IgD-negative memory B cell (primary cell): ENCODE measurements around the gene YIPF3. TPM values are rescaled to one million over a fixed set of nuclear protein-coding genes. Genes with fewer than 3 reads are reported as not detected.
A peak's percentile ranks its signal among the peaks of the same experiment; 100 is the strongest.

Source experiments
- H3K27ac Mint-ChIP-seq, 3 donors: one replicate each; pipeline ENCODE4 v1.8.0; 2020 to 2022; ENCODE audit warnings: mild to moderate bottlenecking in 3 of 3, mixed read lengths in 3 of 3, moderate library complexity in 1 of 3
- H3K27me3 Mint-ChIP-seq: one replicate; pipeline ENCODE4 v1.8.0; 2021; ENCODE audit warnings: mixed read lengths
- H3K36me3 Mint-ChIP-seq: one replicate; pipeline ENCODE4 v1.8.0; 2020; ENCODE audit warnings: mild to moderate bottlenecking, mixed read lengths
- H3K4me1 Mint-ChIP-seq, 3 donors: one replicate each; pipeline ENCODE4 v1.8.0; 2020 to 2022; ENCODE audit warnings: mixed read lengths in 3 of 3, mild to moderate bottlenecking in 1 of 3
- H3K4me3 Mint-ChIP-seq, 4 donors: one replicate each; pipeline ENCODE4 v1.8.0; 2020 to 2022; ENCODE audit warnings: mild to moderate bottlenecking in 4 of 4, mixed read lengths in 4 of 4, moderate library complexity in 3 of 4
- H3K9me3 Mint-ChIP-seq, 3 donors: one replicate each; pipeline ENCODE4 v1.8.0; 2020 to 2021; ENCODE audit warnings: mixed read lengths in 3 of 3, mild to moderate bottlenecking in 1 of 3
- polyA plus RNA-seq: library from polyadenylated mRNA; unstranded; fragments of 300-500 nt; fragmentation: Illumina TruSeq; gene quantifications from one replicate; pipeline ENCODE4 v1.2.3, GENCODE V29; 2021

YIPF3 gene
- polyA plus RNA-seq, 1 donor from 2014 or later: 87.2 TPM

DNA sequence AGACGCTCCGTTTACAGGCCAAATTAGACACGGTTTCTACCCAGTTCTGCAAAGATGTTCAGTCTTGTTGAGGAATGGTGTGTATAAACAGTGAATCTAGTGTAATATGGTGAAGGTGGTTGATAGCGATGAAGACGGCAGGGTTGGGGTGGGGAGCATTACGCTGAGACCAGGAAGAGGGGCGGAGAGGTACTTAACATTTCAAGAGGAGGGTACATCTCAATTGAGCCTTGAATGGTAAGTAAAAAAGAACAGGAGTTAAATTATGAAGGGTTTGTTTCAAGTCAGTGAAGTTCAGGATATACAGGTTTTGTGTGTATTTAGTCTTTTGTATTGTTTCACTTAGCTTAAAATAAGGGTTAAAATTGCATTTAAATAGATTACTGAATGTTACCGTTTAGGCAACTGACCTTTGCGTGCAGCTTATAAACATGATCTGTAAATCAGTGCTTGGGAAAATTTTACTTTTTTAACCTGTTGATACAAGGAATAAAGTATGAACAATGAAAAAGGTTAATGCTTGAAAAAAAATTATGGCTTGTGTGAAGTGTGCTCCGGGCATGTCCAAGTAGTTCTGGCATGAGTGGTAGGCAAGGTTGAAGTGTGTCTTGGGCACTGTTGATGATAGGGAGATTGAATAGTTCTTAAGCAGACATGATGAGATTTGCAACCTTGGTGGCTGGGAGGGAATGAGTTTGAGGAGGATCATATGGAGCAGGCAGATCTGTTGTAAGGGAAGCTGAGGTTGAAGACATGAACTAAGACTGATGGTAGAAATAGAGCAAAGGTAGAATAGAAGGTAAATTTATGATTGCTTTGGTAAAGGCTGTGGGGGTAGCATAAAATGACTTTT is 1.0 kb upstream of the YIPF3 start:
- H3K36me3 Mint-ChIP-seq: peaks cover 6% of the 10 kb centered on the region
- H3K27ac Mint-ChIP-seq: no peak overlapping the region
- H3K9me3 Mint-ChIP-seq: no peaks in the 10 kb centered on the region
- H3K4me1 Mint-ChIP-seq: peaks cover 6 to 24% (median 23%) of the 10 kb centered on the region in 3 donors
- H3K4me3 Mint-ChIP-seq: no peak overlapping the region
- H3K27me3 Mint-ChIP-seq: no peaks in the 10 kb centered on the region

DNA sequence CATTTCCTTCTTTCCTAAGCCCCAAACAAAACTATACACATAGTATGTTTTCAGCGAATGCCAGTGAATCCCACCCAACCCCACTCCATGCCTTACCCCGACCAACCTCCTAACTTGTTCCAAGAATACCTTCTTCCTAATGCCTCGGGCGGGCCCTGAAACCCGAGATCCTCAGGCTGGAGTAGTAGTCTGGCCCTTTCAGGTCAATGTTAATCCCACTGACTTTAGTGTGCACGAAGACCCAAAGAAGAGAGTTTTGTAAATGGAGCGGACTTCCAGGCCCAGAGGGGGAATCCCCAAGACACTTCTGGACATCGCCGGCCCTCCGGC is 394 bp downstream of the YIPF3 start:
- H3K4me3 Mint-ChIP-seq: no peak overlapping the region
- H3K27me3 Mint-ChIP-seq: no peaks in the 10 kb centered on the region
- H3K9me3 Mint-ChIP-seq: no peaks in the 10 kb centered on the region
- no peak overlapping the region for H3K27ac Mint-ChIP-seq
- peaks cover 10 to 29% (median 26%) of the 10 kb centered on the region in 3 donors for H3K4me1 Mint-ChIP-seq
- peaks cover 6% of the 10 kb centered on the region for H3K36me3 Mint-ChIP-seq

DNA sequence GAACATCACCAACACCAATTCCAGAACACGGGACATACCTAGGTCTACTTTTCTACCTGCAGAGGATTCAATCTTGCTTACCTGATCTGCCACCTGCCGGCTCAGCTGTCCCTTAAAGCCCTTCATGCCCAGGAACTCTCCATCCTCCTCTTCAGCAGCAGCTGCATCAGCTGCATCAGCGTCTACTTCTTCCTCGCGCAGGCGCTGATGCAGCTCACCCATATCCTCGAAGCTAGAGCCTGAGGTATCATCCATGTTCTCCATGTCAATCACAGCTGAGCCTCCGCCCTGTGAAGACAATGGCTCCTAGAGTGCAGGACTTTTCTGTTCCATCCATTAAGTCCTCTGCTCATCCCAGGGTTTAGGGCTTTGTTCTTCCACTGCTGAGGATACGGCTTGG is 918 bp downstream of the YIPF3 start:
- Mint-ChIP-seq H3K4me1 (peaks cover 10 to 29% (median 26%) of the 10 kb centered on the region in 3 donors), H3K4me3 (no peak overlapping the region), H3K36me3 (peaks cover 6% of the 10 kb centered on the region), H3K27ac (no peak overlapping the region), H3K9me3 (no peaks in the 10 kb centered on the region), H3K27me3 (no peaks in the 10 kb centered on the region)

DNA sequence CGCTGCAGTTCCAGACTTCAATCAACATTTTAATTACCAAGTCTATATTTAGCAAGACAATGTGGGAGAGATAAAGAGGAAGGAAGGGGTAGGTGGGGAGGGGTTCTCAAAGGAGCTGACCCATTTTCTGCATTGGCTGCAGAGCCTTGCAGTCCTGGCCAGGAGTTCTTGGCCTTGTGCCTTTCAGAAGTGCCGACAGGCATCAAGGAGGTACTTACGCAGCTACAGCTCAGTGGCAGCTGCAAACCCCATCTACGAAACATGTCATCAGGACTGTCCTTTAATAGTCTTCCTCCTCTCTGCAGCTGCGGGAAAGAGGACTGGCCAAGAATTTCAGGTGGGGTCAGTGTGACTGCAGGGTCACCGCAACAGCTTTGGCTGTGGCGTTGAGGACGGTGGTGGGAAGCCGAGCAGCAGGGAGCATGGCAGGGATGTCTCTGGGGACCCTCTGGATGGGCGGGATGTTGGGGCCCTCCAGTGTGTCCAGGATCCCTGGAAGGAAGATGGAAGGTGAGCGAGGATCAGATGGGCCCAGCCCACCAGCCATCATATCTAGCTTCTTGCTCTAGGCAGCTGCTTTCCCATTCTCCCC is 4.8 kb downstream of the YIPF3 start:
- H3K4me3 Mint-ChIP-seq: peak overlapping the region in 1 of 4 donors; percentile 81
- peaks cover 17 to 38% (median 31%) of the 10 kb centered on the region in 3 donors for H3K4me1 Mint-ChIP-seq
- peaks cover 13% of the 10 kb centered on the region for H3K27me3 Mint-ChIP-seq
- H3K36me3 Mint-ChIP-seq: peaks cover 6% of the 10 kb centered on the region
- H3K27ac Mint-ChIP-seq: peak overlapping the region in 1 of 3 donors; percentile 52
- H3K9me3 Mint-ChIP-seq: peaks cover 0 to 2% (median 0%) of the 10 kb centered on the region in 3 donors

DNA sequence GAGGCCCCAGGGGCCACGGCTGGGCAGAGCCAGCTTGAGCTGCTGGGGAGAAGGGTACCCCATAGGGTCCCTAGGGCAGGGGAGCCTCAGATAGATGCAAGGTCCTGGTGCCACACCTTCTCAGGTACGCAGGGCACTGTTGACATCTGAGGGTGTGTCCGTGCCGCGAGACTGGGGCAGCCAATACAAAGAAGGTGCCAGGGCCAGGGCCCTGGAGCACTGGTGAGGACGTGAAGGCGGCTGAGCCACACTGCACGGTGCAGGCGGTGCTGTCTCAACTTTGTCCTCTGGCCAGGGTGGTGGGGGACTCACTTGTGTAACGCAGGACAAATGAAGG is 5.9 kb downstream of the YIPF3 start:
- Mint-ChIP-seq H3K4me1 (peaks cover 11 to 34% (median 27%) of the 10 kb centered on the region in 3 donors), H3K36me3 (peaks cover 4% of the 10 kb centered on the region), H3K27ac (peak overlapping the region in 1 of 3 donors; percentile 63), H3K27me3 (peaks cover 13% of the 10 kb centered on the region), H3K4me3 (peak overlapping the region; percentile 63 to 92 (median 84)), H3K9me3 (peaks cover 0 to 2% (median 0%) of the 10 kb centered on the region in 3 donors)

DNA sequence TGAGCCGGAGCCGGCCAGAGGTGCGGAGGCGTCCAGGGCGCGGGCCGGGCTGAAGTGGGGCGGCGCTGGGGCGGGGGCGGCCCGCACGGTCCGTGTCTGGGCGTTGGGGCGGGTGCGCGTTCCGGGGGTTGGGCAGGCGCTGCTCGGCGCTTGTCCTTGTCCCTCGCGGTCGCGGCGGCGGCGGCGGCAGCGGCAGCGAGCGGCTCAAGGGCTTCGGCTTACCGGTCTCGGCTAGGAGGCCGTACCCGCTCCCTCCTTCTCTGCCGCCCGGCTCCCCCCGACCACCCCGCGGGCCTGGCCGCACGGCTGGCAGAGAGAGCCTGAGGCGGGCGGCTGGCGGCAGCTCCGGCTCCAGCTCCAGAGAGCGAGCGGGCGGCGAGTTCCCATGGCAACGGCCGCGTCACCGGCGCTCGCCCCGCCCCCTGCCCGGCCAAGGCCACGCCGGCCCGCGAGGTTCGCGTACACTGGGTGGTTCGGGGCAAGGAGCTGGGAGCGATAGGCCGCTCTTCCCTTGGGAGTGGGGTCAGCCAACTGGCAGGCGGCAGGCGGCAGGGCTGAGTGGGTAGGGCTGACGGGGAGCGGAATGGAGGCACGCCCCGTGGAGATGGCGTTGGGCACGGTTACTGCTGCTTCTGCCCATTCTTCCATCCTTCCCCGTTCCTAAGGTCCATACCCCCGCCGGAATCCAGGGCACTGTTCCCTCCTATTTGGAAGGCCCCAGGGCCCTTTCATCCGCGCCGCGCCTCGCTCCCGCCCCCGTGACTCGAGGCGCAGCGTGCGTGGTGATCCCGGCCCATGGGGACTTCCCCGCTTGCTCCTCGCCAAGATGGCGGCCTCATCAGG is 6.5 kb downstream of the YIPF3 start, which contains the start of gene LRRC73:
Gene LRRC73, minus strand, starts transcription at position 363 of the 843 bp plus-strand sequence. CDS start 561 bp downstream, outside the sequence.
- H3K36me3 Mint-ChIP-seq: peaks cover 2% of the 10 kb centered on the region
- H3K4me3 Mint-ChIP-seq: peak within 1 kb of the TSS; percentile 81 to 92 (median 89)
- peaks cover 11 to 28% (median 21%) of the 10 kb centered on the region in 3 donors for H3K4me1 Mint-ChIP-seq
- peak within 1 kb of the TSS in 1 of 3 donors; percentile 63 for H3K27ac Mint-ChIP-seq
- H3K9me3 Mint-ChIP-seq: peaks cover 0 to 2% (median 0%) of the 10 kb centered on the region in 3 donors
- H3K27me3 Mint-ChIP-seq: peaks cover 13% of the 10 kb centered on the region

DNA sequence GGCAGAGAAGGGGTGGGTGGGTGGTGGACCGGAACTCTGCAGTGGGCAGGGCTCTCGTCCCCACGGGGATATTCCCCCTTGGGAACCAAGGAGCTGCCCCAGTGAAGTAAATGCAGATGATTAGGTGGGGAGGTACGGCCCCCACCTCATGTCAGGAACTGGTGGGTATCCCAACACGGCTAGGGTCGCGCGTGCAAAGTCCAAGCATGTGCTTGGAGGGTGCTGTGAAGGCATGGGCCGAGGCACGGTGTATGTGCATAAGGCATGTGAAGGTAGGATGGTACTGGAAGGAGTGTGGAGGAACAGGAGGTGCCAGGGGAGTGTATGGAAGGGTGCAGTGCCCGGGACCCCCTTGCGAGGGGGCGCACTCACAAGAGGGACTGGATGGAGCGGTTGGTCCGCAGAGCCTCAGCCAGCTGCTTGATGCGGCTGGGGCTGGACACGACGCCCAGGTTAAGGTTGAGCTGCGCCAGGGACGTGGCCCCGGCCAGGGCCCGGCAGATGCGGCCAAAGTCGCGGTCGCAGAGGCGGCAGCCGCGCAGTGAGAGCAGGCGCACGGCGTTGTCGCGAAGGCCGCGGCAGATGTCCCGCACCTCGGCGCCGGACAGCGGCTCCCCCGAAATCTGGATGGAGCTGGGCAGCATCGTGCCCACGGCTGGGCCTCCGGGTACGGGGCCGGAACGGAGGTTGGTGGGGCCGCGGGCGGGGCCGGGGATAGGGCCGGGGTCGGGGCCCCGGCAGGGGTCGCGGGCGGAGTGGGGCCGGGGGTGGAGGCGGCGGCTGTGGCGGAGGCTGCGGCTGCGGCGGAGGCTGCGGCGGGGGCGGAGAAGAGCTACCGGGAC is 7.4 kb downstream of the YIPF3 start:
- Mint-ChIP-seq H3K4me3 (peak overlapping the region; percentile 48 to 92 (median 89)), H3K27me3 (peaks cover 13% of the 10 kb centered on the region), H3K4me1 (peaks cover 11 to 21% (median 15%) of the 10 kb centered on the region in 3 donors), H3K36me3 (no peaks in the 10 kb centered on the region), H3K9me3 (peaks cover 0 to 2% (median 0%) of the 10 kb centered on the region in 3 donors), H3K27ac (peak overlapping the region in 2 of 3 donors; percentile 5 to 76)

DNA sequence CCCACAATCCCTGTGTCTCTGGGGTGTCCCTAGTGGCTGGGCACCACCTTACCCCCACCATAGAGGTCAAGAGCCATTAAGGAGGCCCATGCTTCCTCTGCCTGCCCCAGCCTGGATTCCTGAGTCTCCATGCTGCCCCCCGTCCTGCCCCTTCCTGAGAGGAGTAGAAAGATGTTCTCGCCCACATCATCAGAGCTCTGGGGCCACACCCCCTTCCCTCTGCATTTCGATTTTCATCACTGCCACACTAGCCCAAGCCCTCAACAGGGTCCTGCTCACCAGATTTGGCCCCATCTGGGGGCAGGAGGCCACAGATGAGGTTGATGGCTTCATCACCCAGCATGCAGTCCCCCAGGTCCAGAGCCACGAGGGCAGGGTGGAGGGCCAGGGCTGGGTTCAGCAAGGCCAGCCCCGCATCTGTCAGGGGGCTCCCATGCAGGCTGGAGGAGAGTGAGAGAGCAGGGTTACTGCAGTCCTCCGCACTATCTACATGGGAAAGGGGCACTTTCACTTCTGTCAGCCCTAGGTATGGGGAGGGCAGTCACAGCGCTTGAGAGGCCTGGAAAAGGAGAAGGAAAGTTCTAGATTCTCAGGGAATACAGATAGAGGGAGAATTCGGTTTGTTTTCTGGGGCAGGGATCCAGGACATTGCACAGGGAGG is 8.1 kb downstream of the YIPF3 start:
- Mint-ChIP-seq H3K4me3 (peak overlapping the region; percentile 48 to 92 (median 89)), H3K27me3 (peaks cover 13% of the 10 kb centered on the region), H3K4me1 (peaks cover 11 to 18% (median 11%) of the 10 kb centered on the region in 3 donors), H3K9me3 (peaks cover 0 to 2% (median 0%) of the 10 kb centered on the region in 3 donors), H3K36me3 (no peaks in the 10 kb centered on the region), H3K27ac (peak overlapping the region in 2 of 3 donors; percentile 5 to 76)

DNA sequence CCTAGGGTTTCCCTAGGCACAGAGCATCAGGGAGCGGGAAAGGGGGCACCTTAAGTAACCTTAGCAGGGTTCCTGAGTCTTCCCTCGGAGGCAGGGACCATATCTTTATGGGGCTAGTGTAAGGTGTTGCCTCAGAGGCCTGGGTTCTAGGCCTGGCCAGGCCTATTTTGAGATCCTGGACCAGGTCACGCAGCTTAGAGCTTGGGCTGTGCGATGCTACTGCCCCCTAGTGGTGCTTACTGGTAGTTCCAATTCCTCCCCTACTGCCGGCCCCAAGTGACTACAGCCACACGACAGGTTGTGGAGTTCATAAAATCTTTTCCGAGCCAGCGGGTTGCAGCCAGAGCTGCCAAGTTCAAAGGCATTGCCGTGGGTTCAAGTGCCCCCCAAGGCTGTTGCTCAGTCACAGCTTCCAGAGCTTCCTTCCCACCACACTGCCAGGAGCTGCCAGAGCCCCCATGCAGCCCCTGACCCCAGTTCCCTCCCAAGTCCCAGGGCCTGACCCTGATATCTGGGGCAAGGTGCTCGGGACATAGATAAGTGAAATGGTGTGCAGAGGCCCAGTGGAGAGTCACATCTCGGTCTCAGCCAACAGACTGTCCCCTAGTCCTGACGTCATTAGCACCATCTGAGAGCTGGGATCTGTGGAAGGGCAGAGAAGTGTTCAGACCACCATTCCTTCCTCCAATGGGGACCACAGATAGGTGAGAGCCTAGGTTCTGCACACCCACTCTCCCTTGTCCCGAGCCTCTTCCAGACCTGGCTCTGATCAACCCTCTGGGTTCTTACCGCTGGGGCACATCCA is 9.9 kb downstream of the YIPF3 start:
- peak overlapping the region in 1 of 3 donors; percentile 77 for H3K27ac Mint-ChIP-seq
- peaks cover 0 to 2% (median 0%) of the 10 kb centered on the region in 3 donors for H3K9me3 Mint-ChIP-seq
- H3K36me3 Mint-ChIP-seq: no peaks in the 10 kb centered on the region
- H3K27me3 Mint-ChIP-seq: peaks cover 13% of the 10 kb centered on the region
- peaks cover 9 to 15% (median 11%) of the 10 kb centered on the region in 3 donors for H3K4me1 Mint-ChIP-seq
- peak overlapping the region in 1 of 4 donors; percentile 73 for H3K4me3 Mint-ChIP-seq

DNA sequence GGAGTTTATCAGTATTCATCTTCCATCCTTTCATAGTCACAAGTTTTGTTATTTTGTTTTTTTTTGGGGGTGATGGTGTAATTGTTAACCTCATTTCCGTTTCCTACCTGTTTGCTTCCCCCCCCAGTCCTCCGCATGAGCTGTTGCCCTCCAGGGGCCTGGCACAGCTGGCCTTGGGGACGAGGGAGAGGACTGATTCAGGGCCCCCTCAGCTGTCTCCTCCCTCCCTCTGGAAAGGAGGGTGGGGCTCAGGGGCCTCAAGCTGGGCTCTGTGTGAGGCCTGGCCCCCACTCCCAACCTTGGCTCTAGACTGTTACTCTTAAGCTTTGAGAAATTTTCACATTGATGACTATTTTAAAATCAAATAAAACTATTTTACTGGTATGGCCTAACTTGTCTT is 10.6 kb downstream of the YIPF3 start:
- peaks cover 7 to 11% (median 7%) of the 10 kb centered on the region in 3 donors for H3K4me1 Mint-ChIP-seq
- peaks cover 1% of the 10 kb centered on the region for H3K36me3 Mint-ChIP-seq
- H3K27me3 Mint-ChIP-seq: peaks cover 13% of the 10 kb centered on the region
- H3K27ac Mint-ChIP-seq: peak overlapping the region in 1 of 3 donors; percentile 77
- peaks cover 0 to 2% (median 0%) of the 10 kb centered on the region in 3 donors for H3K9me3 Mint-ChIP-seq
- no peak overlapping the region for H3K4me3 Mint-ChIP-seq

DNA sequence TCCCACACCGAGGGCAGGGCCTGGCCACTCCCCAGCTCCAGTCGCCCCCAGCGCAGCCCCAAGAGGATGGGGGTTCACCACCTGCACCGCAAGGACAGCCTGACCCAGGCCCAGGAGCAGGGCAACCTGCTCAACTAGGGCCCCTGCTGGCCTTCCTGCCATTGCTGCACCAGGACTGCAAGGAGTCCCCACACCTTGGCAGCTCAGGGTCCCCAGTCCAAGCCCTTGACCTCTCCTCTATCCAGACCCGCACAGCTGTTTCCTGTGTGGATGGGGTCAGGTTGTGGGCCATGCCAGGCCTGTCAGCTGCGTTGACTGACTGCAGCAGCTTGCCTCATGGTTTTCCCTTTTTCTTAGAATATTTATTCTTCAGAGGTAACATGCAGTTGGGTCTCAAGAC is 11.0 kb downstream of the YIPF3 start:
- Mint-ChIP-seq H3K27ac (peak overlapping the region in 1 of 3 donors; percentile 57), H3K4me3 (no peak overlapping the region), H3K4me1 (peaks cover 7 to 11% (median 7%) of the 10 kb centered on the region in 3 donors), H3K9me3 (peaks cover 0 to 2% (median 0%) of the 10 kb centered on the region in 3 donors), H3K27me3 (peaks cover 13% of the 10 kb centered on the region), H3K36me3 (peaks cover 1% of the 10 kb centered on the region)

DNA sequence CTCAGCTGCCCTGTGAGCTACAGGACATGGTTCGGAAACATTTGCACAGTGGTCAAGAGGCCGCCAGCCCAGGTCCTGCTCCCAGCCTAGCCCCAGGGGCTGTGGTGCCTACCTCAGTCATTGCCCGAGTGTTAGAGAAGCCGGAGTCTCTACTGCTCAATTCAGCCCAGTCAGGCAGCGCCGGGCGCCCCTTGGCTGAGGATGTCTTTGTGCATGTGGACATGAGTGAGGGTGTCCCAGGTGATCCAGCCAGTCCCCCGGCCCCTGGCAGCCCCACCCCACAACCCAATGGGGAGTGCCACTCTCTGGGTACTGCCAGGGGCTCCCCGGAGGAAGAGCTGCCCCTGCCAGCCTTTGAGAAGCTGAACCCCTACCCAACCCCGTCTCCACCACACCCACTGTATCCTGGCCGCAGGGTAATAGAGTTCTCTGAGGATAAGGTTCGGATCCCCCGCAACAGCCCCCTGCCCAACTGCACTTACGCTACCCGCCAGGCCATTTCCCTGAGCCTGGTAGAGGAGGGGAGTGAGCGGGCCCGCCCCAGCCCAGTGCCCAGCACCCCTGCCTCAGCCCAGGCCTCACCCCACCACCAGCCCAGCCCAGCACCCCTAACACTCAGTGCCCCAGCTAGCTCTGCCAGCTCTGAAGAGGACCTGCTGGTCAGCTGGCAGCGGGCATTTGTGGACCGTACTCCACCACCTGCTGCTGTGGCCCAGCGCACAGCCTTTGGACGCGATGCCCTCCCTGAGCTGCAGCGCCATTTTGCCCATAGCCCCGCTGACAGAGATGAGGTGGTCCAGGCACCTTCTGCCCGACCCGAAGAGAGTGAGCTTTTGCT is 11.8 kb downstream of the YIPF3 start:
- peak overlapping the region in 1 of 3 donors; percentile 57 for H3K27ac Mint-ChIP-seq
- peaks cover 1% of the 10 kb centered on the region for H3K36me3 Mint-ChIP-seq
- peaks cover 0 to 2% (median 0%) of the 10 kb centered on the region in 3 donors for H3K9me3 Mint-ChIP-seq
- H3K4me1 Mint-ChIP-seq: peaks cover 7 to 11% (median 7%) of the 10 kb centered on the region in 3 donors
- peaks cover 13% of the 10 kb centered on the region for H3K27me3 Mint-ChIP-seq
- H3K4me3 Mint-ChIP-seq: no peak overlapping the region
